ENCODE results near the gene ABCA10.
"Not testable (repeated sequence)": the region's sequence is repeated elsewhere in the genome, so short reads cannot be mapped to it uniquely, and the experiment has no call there.

The ABCA10 gene

DNA sequence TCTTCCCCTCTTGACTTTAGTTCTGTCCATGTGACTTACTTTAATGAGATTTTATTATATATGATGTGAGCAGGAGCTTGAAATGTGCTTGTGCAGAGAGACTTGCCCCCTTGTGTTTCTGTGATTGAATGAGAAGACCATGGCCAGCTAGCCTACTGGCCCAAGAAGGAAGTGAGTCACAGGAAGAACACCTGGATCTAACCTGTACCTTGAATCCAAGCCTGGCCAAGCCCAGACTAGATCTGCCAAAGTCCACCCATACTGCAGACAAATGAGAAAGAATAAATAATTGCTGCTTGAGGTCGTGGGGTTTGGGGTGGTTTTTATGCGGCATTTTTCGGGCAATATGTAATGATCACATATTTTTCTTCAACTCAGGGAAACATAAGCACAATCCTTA, 9.6 kb downstream of the ABCA10 start:
- in situ Hi-C loops (cut with MboI; ENCODE audit: low pct_unique_long_range_greater_than_20kb, low sequenced_read_pairs, unreplicated experiment), result no loop called here
- DNase-seq (ENCODE audit: low spot score), result no peak

DNA sequence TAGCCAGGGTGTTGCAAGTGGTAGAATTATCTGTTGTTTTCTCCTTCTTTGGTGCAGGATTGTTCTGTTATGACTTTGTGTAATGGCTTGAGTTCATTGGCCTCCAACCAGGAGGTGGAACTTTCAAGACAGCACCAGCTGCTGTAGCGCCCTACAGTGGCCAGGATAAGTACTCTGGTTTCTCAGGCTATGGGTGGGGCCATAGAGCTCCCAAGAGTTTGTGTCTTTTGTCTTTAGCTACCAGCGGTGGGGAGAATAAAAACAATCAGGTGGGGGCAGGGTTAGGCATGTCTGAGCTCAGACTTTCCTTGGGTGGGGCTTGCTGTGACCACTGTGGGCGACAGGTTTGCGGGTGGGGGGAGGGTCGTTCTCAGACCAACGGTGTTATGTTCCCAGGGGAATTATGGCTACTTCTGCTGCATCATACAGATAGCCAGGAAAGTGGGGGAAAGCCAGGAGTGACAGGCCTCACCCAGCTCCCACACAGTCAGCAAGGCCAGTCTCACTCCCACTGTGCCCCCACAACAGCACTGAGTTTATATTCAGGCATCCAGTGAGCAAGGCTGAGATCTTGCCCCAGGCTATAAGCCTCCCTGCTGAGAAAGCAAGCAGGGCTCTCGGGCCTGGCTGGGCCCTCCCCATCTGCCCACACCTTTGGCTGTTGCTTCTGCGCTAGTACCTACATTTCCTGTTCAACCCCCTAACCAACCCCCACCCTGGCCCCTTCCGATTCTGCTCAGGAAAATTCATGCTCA, 15.4 kb downstream of the ABCA10 start:
- in situ Hi-C loops (cut with MboI; ENCODE audit: low pct_unique_long_range_greater_than_20kb, low sequenced_read_pairs, unreplicated experiment), result no loop called here
- DNase-seq (ENCODE audit: low spot score), result no peak

More for the DNA sequence above, 9.6 kb downstream of the ABCA10 start:
- TF ChIP-seq, protein P1, sequence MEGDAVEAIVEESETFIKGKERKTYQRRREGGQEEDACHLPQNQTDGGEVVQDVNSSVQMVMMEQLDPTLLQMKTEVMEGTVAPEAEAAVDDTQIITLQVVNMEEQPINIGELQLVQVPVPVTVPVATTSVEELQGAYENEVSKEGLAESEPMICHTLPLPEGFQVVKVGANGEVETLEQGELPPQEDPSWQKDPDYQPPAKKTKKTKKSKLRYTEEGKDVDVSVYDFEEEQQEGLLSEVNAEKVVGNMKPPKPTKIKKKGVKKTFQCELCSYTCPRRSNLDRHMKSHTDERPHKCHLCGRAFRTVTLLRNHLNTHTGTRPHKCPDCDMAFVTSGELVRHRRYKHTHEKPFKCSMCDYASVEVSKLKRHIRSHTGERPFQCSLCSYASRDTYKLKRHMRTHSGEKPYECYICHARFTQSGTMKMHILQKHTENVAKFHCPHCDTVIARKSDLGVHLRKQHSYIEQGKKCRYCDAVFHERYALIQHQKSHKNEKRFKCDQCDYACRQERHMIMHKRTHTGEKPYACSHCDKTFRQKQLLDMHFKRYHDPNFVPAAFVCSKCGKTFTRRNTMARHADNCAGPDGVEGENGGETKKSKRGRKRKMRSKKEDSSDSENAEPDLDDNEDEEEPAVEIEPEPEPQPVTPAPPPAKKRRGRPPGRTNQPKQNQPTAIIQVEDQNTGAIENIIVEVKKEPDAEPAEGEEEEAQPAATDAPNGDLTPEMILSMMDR (IDR thresholded peaks at IDR 0.05; ENCODE audit: extremely low read depth, insufficient read depth, missing control alignments), result no peak

DNA sequence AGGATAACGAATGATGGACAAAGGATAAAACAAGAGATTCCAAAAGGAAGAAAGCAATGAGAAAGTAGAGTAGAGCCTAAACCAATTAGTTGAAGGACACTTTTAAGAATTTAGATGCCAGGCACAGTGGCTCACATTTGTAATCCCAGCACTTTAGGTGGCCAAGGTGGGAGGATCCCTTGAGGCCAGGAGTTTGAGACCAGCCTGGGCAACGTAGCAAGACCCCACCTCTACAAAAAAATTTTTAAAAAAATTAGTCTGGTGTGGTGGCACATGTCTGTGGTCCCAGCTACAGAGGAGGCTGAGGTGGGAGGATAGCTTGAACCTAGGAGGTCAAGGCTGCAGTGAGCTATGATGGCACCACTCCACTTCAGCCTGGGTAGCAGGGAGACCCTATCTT, 20.0 kb downstream of the ABCA10 start:
- DNase-seq (ENCODE audit: low spot score), result no peak
- in situ Hi-C loops (cut with MboI; ENCODE audit: low pct_unique_long_range_greater_than_20kb, low sequenced_read_pairs, unreplicated experiment), result no loop called here
- TF ChIP-seq, protein P1 (IDR thresholded peaks at IDR 0.05; ENCODE audit: extremely low read depth, insufficient read depth, missing control alignments), result no peak

More for the DNA sequence above, 15.4 kb downstream of the ABCA10 start:
- TF ChIP-seq, protein P1 (IDR thresholded peaks at IDR 0.05; ENCODE audit: extremely low read depth, insufficient read depth, missing control alignments), result no peak

DNA sequence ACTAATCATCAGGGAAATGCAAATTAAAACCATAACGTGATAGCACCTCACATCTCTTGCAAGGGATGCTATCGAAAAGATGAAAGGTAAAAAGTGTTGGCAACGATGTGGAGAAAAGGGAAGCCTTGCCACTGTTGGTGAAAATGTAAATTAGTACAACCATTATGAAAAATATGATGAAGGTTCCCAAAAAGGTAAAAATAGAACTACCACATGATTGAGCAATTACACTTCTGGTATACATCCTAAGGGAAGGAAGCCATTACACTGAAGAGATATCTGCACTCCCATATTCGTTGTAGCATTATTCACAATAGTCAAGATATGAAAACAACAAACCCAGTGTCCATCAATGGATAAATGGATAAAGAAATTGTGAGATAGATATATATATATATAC, 21.5 kb downstream of the ABCA10 start:
- DNase-seq (ENCODE audit: low spot score), result no peak
- TF ChIP-seq, protein P1 (IDR thresholded peaks at IDR 0.05; ENCODE audit: extremely low read depth, insufficient read depth, missing control alignments), result no peak
- in situ Hi-C loops (cut with MboI; ENCODE audit: low pct_unique_long_range_greater_than_20kb, low sequenced_read_pairs, unreplicated experiment), result no loop called here

DNA sequence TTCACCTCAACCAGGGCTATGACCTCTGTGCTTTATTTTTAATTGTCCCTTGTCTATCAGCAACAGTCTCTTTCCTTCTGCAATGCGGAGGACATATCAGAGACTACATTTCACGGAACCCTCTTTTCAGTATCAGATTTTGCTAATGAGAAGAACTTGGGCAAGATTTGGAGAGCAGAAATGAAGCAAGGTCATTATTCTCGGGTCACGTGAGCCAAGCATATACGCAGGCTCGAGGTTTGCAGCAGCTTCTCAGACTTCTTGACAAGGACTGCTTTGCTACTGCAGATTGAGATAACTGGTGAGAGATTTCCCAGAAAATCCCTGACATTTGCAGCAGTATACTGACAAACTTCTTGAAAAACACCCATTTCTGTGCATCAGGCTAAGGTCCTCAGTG, 30.4 kb downstream of the ABCA10 start:
- DNase-seq (ENCODE audit: low spot score), result no peak
- TF ChIP-seq, protein P1 (IDR thresholded peaks at IDR 0.05; ENCODE audit: extremely low read depth, insufficient read depth, missing control alignments), result no peak
- in situ Hi-C loops (cut with MboI; ENCODE audit: low pct_unique_long_range_greater_than_20kb, low sequenced_read_pairs, unreplicated experiment), result no loop called here

DNA sequence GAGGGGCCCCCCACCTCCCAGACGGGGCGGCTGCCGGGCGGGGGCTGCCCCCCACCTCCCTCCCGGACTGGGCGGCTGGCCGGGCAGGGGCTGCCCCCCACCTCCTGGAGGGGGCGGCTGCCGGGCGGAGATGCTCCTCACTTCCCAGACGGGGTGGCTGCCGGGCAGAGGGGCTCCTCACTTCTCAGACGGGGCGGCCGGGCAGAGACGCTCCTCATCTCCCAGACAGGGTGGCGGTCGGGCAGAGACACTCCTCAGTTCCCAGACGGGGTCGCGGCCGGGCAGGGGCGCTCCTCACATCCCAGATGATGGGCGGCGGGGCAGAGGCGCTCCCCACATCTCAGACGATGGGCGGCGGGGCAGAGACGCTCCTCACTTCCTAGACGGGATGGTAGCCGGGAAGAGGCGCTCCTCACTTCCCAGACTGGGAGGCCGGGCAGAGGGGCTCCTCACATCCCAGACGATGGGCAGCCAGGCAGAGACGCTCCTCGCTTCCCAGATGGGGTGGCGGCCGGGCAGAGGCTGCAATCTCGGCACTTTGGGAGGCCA, 32.4 kb downstream of the ABCA10 start:
- DNase-seq (ENCODE audit: low spot score); in situ Hi-C loops (cut with MboI; ENCODE audit: low pct_unique_long_range_greater_than_20kb, low sequenced_read_pairs, unreplicated experiment): not testable (repeated sequence)

DNA sequence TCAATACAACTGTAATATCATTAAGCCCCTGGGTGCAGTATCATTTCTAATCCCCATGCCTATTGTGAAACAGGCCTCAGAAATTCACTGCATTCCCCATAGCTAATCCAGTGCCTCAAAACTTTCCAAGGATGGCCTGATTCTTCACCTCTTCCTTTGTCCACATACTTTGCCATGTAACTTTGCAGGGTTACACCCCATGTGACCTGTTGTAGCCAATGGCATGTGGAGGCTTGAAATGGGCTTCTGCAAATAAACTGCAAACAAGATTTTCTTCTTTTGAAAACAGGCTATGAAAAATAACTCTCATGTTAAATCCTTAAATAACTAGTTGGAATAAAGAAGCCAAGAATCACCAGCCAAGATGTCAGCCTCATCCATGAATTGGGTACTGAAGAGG, 35.9 kb downstream of the ABCA10 start:
- TF ChIP-seq, protein P1 (IDR thresholded peaks at IDR 0.05; ENCODE audit: extremely low read depth, insufficient read depth, missing control alignments), result no peak
- no peak for DNase-seq (ENCODE audit: low spot score)
- in situ Hi-C loops (cut with MboI; ENCODE audit: low pct_unique_long_range_greater_than_20kb, low sequenced_read_pairs, unreplicated experiment), result no loop called here
